Suppressor macrophage treated with lipopolysaccharide for 1 hour (primary cell): ENCODE results near the gene CHID1.
A peak's percentile ranks its signal among the peaks of the same experiment; 100 is the strongest.

ENCODE experiments used
- DNase-seq, 3 donors: peaks; one replicate each; pipeline ENCODE4 v3.0.0-alpha.2; 2020 to 2022

The CHID1 gene

DNA sequence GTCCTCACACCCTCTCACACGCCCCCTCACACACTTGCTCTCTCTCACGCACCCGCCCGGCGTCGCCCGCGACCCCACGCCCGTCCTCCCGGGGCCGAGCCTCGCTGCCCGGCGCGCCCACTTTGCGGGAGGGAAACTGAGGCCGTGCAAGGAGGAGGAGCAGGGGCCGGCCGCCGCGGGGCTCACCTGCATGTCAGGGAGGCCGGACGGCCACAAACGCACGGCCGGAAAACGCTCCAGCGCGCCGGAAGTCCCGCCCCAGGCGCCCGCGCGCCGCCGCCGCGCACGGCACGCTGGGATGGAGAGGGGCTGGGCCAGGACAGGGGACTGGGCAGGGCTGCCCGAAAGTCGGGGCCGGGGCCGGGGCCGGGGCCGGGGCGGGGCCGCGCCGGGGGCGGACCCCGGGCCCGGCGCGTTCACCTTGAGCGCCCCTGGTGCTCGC is at the start of gene CHID1:
Gene CHID1, minus strand, starts transcription at position 222 of the 442 bp plus-strand sequence. CDS start 5,994 bp downstream, outside the sequence.
- peak; percentile 77 to 95 (median 88) for DNase-seq

- DNase-seq: no peak
These were observed 49.0 kb upstream of the CHID1 start for GRCh38 chr11:959608-960007.

DNA sequence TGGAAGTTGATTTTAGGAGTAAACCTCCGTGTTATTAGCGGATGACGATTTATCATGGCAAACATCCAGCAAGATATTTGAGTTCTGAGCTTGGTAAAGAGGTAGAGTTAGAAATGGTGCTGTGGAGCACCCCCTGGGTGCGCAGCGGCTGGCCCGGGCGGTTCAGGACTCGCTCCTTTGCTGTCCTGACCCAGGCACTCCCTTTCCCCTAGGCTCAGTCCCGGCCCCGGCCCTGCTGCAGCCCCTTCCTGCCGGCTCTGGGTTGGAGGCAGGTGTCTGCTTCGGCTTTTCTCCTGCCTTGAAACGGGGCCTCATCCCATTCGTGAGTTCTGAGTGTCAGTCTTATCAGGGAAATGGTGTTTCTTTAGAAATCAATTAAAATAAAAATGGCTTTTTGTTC is 48.4 kb upstream of the CHID1 start:
- DNase-seq: no peak

GRCh38 chr11:958101-958500 is 47.5 kb upstream of the CHID1 start:
- DNase-seq: no peak

- no peak for DNase-seq
These were observed 46.8 kb upstream of the CHID1 start for GRCh38 chr11:957212-957920.

DNA sequence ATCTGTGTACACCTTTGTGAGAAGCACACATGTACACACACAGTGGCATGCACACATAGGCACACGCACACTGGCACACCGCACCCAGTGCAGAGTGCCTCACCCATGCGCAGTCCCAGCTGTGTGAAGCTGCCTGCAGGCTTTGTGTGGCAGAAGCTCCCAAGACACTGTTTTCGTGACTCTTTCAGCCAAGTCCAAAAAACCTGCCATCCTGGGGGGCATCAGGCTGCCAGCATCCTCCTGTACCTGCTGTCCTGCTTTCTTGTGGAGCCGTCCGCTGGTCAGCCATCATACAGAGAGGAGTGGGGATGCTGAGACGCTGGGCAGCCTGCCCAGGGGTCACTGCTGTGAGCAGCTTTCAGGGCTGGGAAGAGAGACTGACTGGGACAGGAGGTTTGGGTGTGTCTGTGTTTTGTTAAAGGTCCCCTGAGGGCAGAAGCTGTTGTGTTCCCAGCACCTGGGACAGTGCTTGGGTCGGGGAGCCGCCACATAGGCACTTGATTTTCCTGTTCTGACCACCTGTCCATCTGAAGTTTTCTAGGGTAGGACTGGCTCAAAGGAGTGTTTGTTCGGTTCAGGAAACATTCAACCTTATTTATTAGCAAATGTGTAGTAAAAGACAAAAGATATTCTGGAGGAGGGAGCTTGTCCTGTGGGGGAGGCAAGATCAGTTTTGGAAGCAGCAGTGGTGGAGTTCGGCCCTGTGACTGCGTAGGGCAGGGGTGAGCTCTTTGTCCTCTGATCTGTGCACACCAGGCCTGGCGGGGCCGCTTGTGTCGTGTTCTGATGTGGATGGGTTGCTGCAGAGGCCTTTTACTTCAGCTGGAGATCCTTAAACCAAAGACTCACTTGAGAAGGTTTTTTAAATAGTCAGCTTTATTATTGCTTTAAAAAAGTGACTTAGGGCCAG is 44.8 kb upstream of the CHID1 start:
- DNase-seq: no peak

DNA sequence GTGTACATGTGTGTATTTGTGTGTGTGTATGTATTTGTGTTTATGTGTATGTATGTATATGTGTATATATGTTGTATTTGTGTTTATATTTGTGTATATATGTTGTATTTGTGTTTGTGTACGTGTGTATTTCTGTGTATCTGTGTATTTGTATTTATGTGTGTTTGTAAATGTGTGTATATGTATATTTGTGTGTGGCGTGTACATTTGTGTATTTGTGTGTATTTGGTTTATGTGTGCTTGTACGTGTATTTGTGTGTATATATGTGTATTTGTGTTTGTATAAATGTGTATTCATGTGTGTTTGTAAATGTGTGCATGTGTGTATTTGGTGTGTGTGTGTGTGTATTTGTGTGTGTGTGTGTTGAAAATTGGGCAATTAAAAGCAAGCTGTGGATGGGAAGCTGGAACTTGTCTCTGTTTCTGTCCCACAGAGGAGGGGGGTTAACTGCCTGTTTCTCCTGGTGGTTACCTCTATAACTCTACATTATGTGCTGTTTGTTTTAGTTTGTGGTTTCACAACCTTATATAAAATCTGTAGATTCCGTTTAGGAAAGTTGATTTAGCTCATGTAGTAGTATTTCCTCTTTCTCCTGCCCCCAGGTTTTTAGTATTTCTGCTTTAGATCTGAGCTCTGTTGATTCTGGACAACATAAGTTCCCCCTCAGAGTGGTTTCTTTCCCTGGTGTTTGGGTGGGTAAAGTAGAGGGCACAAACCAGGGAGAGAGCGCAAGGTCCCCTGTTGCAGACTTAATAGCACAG is 44.0 kb upstream of the CHID1 start:
- DNase-seq: peak in 2 of 3 donors; percentile 57 to 64

- no peak for DNase-seq
These were observed 42.9 kb upstream of the CHID1 start for GRCh38 chr11:953512-953911.

DNA sequence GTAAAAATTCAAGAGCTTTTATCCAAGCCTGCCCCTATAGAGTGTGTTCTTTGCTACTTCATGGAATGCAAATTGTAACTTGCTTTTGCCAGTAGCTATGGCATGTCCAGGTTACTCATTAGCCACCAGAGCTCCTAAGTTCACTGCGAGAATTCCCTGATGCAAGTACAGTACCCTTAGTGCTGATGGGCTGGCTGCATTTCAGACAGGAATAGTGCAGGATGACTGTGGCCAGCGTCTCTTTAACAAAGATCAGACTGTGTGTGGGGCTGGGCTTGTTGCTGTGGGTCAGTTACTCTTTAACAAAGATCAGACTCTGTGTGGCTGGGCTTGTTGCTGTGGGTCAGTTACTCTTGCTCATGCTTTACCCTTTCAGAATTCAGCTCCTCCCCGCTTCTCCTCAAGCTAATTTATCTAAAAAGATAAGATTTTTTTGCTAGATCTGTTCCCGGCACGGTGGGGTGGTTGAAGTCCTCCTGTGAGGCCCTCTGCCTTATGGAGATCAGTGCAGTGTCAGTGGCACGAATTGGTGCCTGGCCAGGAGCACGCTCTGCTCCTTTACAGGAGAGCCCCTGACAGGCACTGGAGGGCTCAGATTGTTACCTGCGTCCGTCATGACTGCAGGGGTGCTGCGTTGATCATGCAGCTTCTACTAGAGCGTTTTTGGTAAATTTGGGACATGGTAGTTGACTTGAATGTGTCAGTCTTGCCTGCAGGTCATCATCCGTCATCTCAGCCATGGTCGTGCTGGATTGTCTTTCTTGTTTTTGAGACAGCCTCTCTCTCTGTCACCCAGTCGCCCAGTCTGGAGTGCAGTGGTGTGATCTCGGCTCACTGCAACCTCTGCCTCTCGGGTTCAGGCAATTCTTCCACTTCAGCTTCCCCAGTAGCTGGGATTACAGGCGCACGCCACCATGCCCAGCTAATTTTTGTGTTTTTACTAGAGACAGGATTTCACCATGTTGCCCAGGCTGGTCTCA is 42.1 kb upstream of the CHID1 start:
- no peak for DNase-seq

- no peak for DNase-seq
These were observed 40.9 kb upstream of the CHID1 start for GRCh38 chr11:951507-951906.

- no peak for DNase-seq
These were observed 37.1 kb upstream of the CHID1 start for GRCh38 chr11:947744-948143.

GRCh38 chr11:945986-946385 is 35.4 kb upstream of the CHID1 start:
- no peak for DNase-seq

DNA sequence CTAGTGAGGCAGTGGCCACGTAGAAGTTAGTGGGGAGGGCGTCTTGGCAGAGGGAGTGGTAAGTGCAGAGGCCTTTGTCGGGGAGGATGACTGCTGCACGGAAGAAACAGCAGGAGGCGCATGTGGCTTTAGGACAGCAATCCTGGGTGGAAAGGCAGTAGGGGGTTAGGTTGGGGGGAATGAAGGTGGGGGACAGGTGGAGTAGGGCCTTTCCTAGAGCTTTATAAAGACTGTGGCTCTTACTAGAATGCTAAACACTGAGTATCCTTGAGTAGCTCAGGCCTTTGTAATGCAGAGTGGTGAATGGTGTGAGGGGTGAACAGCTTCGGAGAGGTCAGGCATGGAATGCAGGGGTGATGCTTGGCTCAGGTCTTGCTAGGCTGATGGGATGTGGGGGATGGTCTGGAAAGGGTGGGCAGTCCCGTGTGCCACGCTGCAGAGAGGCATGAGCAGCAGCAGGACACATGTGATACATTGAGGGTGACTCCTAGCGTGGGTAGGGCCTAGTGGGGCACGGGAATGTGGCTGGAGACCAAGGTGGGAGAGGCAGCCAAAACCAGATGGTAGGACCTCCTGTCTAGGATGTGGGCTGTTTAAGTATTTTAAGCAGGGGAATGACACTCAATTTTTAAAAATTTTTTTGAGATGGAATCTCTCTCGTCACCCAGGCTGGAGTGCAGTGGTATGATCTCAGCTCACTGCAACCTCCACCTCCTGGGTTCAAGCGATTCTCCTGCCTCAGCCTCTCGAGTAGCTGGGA is 34.3 kb upstream of the CHID1 start:
- DNase-seq: no peak

DNA sequence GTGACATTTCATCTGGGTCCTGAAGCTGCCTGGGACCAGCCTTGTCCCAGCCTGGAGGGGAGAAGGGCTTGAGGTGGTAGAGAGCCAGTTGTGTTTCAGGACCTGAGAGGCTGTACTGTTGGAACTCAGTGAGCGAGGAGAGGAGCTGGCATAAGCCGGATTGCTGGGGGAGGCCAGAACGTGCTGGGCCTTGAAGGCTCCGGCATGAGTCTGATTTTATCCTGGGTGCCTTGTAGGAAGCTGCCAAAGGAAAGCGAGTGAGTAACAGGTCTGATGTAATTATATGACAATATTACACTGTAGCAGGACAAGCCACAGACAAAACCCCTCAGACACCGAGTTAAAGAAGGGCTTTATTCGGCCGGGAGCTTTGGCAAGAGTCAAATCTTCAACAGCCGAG is 32.2 kb upstream of the CHID1 start:
- DNase-seq: peak; percentile 25 to 59 (median 32)

DNA sequence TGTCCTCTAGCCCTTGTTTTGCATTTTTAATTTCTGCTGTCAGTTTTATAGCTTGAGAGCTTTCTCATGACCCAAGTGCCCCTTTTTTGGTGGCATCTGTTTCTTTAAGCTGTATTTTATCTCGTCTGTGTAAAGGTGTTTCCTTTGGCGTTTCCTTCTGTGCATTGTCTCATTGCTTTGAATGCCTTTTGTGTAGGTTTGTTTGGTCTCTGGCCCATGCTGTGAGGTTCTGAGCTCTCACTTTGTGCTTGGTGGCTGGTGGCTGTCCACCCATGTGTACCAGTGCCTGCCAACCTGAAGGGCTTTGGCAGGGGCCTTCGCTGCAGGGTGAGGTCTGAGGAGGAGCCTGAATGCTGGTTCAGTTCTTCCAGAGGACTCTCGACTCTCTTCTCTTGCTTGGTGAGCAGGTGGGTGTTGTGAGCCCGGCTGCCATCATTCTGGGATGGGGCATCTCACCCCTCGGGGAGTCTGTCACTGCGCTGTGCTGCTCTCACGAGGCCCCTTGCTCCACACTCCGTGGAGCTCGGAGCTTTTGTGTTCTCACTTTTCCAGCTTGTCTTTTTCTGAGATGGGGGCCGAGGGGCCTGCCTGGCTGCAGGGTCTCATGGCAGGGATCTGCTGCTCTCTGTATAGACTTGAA is 30.0 kb upstream of the CHID1 start:
- DNase-seq: no peak

DNA sequence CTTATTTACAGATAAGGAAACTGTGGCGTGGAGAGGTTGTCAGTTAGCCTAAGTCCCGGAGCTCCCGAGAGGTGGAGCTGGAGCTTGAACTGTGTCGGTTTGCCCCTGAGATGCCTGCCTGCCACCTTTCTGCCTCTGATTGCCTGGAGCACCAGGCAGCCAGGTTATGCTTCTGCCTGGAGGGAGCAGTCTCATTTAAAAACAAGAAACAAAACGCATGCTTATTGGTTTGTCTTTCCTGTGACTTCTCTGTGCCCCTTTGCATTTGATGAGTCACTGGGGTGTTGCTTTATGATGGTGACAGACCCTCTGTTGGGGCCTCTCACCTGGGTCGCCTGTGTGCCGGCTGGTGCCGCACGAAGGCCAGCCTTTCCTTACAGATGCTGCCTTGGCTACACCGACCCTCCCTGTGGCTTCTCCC is 27.2 kb upstream of the CHID1 start:
- DNase-seq: no peak

DNA sequence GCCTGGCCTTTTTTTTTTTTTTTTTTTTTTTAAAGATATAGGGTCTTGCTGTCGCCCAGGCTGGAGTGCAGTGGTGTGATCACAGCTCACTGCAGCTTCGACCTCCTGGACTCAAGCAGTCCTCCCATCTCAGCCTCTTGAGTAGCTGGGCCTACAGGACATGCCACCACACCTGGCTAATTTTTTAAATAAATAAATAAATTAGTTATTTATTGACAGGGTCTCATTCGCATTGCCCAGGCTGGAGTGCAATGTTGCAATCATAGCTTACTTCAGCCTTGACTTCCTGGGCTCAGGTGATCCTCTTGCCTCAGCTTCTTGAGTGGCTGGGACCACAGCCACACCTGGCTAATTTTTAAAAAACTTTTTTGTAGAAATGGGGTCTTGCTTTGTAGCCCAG is 25.6 kb upstream of the CHID1 start:
- no peak for DNase-seq

DNA sequence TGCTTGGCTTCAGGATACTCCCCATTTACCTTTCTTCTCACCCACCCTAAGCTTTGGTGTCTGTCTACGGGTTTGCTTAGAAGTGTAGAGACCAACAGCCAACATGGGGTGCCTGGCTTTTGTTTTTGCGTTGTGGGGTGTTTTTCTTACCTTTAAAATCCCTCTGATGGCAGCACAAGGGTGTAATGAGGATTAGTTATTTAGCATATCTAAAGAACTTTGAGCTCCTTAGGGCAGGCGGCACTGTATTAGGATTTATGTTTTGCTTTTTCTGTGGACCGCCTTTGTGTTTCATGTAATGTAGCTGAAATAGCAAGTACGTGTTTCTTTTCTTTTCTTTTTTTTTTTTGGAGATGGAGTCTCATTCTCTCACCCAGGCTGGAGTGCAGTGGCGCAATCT is 23.9 kb upstream of the CHID1 start:
- no peak for DNase-seq

GRCh38 chr11:933936-934335 is 23.3 kb upstream of the CHID1 start:
- DNase-seq: no peak

DNA sequence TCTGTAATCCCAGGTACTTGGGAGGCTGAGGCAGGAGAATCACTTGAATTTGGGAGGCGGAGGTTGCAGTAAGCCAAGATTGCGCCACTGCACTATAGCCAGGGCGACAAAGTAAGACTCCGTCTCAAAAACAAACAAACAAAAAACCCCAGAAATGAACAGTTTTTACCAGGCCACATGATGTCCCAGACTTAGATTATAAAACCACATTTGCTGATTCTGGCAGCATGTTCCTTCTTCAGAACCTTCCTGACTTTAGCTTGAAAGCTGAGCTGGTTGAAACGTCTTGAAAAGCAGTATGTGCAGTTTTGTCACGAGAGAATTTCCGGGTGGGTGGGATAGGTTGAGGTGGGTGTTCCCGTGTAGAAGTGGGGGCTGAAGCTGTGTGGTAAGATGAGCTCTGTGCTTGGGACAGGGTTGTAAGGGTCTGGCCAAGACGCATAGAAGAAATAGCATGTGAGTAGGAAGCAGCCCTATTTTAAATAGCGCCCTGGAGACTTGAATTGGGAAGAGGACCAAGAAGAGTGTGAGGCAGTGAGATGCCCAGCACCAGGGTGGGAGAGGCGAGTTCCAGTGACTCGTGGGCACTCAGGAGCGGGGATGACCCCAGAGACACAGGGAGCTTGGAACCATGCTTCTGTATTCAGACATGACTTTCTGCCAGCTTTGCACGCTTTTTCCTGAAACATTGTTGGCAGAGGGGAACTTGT is 22.7 kb upstream of the CHID1 start:
- peak; percentile 41 to 58 (median 57) for DNase-seq
